HUDEP-2 (cell line): Measurements from ENCODE around the gene BPIFB6.
"Not testable (repeated sequence)": the region's sequence is repeated elsewhere in the genome, so short reads cannot be mapped to it uniquely, and the experiment has no call there.

Source experiments
- DNase-seq, 76 experiments: peaks; one replicate each; lab custom pipeline; 2025; ENCODE audit not compliant: unreplicated experiment in 76 of 76; lab: John Stamatoyannopoulos, UW

The BPIFB6 gene

DNA sequence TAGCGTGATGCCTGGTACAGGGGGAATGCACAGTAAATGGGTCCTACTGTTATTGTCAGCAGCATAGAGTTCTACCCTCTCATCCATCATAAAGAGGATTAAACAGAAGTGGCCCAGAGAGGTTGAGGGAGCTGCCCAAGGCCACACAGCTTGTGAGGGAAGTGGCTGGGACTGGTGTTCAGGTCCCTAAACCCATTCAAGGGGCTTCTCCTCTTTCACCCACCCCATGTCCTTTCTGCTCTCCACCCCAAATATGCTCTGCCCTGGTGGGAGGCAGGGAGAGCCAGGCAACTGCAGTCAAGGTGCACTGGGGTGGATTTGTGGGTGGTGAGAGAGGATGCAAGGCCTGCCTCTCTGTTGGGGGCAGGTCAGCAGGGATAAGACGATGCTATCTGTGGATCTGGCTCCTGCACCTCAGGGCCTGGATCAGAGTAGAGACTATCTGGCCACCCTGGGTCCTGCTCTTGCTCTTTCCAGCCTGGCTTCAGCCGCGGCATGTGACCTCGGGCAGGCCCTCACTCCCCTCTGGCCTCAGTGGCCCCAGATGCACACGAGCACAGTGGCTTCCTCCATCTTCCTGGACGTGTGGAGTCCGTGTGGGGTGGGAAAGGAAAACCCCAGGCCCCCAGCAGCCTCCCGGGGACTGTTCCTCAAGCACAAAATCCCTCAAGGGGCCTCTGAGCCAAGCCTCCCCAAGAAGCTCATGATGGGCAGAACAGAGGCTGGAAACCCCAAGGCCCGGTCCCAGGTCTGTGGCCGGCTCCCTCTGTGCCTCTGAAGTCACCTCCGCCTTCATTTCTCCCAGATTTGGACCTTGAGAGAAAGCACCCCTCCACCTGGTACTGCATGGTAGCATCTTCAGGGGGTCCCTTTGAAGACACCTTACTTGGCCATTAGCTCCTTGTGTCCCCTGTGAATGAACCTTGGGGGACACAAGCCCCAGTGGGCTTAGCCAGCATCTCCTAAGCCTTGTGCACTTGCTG lies 3.4 kb upstream of the BPIFB6 start:
- DNase-seq = no peak

DNA sequence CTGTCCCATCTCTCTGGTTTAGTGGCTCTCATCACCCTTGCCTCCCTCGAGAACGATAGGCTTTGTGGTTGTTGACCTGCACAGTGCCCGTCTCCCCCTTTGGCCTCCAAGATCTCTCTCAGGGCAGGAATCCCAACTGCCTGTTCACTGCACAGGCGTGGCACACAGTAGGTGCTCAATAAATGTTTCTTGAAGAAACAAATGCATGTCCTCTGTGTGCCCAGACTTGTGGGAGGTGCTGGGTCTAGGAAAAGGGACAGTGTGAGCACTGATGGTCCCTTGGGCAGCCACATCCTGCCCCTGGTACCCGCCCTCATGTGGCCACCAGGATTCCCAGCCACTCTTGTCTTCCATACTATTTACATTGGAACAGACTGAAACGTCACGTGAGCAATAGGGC lies 2.6 kb upstream of the BPIFB6 start:
- no peak for DNase-seq

DNA sequence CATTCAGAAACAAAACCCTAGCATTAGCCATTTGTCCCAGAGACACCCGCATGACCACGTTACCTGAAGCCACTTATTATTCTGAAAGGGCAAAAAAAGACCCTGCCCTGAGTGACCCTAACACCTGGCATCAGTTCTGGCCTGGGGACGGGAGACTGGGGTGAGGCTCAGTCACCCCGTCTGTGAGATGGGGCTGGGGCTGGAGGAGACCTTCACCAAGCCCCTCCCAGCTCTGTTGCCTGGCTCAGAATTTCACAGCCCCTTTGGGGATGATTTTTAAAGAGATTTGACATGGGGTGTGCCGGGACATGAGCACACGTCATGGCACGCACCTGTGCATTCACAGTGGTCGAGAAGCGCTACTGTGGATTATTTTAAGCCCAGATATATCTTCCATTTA lies 1.4 kb upstream of the BPIFB6 start:
- DNase-seq = no peak

DNA sequence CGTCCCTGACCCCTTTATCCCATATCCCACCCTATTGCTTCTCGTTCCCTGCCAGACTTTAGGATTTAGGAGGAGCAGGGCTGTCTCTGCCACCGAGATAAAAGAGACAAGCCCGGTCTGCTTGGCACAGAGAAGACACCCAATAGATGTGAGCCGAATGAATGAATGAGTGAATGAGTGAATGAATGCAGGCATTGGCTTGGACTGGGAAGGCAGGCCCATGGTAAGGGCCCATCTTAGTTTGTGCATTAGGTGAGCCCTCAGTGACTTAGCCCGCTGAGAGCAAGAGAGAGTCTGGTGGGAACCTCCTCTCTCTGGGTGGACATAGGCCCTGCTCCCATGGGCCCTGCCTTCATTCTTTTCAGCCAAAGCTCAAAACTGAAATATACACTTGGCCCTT lies 879 bp upstream of the BPIFB6 start:
- no peak for DNase-seq

DNA sequence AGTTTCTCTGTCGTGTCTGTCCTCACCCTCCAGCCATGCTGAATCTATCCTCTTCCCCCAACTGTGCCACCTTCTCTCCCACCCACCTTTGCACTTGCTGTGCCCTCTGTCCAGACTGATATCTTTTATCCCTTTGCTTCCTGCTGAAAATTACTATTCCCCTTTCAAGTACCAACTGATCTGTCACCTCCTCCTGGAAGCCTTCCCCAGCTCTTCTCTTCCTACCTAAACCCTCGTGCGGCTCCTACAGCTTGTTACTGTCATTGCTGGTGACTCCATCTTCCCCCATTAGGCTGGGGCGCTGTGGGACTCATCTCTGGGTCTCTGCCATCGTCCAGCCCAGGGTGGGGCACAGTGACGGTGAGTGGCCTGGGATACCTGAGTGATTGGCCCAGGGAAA lies 1.1 kb downstream of the BPIFB6 start:
- no peak for DNase-seq

DNA sequence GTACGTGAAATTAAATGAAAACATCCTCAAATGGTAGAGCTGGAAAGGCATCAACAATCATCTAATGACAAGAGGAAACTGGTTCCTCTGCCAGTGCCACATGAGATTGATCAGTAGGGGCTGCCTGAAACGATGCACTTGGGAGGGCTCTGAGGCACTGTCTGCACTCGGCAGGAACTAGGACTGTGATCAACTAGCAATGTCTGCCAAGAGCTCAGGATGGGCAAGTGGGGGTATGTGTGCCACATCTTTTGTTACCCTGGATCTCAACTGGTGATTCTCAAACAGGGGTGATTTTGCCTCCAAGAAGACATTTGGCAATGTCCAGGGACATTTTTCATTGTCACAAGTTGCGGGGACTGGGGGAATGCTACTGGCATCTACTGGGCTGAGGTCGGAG lies 1.9 kb downstream of the BPIFB6 start:
- DNase-seq = no peak

DNA sequence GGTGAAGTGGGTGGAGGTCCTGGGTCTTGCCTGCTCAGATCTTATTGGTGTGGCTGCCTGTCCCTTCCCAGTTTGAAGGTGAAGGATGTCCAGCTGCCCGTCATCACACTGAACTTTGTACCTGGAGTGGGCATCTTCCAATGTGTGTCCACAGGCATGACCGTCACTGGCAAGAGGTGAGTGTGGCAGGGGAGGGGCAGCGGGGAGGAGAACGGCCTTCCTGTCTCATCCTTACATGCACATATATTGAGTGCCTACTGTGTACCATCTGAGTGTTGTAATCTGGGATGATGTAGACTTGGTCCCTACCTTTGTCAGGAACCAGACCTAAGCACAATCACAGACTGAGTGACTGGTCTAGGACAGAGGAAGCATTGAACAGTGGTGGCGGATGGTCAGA lies 2.7 kb downstream of the BPIFB6 start:
- no peak for DNase-seq

DNA sequence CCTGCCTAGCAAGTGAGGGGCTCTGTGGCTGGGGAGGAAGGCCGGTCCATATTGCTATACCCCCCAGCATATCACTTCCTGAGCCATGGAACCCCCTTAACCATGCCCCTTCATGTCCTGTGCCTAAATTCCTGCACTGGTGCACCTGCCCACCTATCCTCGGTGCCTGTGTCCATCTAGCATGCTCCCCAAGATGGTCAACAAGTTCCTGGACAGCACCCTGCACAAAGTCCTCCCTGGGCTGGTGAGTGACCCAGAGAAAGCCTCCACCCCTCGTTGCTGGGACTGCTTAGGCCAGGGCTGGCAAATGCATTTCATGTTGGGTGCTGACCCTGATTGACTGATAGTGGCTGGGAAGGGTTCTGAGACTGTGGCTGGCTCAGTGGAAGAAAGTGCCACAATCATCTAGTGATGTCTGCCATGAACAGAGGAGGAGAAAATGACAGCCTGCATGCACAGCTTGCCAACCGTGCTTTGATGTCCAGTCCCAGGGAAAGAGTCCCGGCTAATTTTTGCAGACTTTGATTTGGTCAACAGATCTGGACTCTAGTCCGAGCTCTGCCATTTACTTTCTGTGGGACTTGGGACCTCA lies 3.5 kb downstream of the BPIFB6 start:
- no peak for DNase-seq

DNA sequence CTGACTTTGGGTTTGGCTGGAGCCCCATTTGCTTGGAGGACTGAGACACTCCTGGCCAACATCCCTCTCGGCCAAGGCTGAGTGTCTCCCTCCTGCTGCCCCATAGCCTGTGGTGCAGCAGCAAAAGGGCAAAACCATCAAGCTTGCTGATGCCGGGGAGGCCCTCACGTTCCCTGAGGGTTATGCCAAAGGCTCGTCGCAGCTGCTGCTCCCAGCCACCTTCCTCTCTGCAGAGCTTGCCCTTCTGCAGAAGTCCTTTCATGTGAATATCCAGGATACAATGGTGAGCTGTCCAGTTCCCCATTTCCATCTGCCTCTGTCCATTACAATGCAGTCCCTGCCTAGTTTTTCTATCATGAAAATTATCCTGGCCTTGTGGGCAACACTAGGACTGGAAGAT lies 6.0 kb downstream of the BPIFB6 start:
- DNase-seq = no peak

DNA sequence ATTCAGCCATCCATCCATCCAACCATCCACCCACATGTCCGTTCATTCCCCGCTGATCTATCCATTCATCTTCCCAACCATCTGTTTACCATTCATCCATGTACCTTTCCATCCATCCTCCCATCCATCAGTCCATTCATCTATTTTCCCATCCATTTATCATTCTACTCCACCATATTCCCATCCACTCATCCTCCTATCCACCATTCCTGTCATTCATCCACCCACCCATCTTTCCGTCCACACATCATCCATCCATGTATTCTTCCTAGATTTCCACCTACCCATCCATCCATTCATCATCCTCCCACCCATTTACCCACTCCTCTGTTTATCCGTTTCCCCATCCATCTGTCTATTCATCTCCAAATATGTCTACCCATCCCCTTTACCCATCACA lies 6.8 kb downstream of the BPIFB6 start:
- no peak for DNase-seq

DNA sequence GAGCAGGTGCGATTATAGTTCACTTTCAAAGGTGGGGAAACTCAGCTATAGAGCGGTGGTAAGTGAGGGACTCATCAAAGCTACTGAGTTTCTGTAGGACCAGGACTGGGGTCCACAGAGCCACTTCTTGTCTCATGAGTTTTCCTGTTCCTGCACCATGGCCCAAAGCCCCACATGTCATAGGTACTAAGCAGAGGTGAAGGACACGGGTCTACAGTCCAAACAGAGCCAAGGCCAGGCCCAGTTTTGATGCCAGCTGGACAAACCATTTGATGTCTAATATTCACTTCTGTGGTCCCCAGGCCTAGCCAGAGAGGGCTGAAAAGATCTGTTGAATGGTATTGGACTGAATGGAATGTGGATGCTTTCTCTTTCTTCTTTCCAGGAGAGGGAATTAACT lies 11.0 kb downstream of the BPIFB6 start:
- DNase-seq = no peak

DNA sequence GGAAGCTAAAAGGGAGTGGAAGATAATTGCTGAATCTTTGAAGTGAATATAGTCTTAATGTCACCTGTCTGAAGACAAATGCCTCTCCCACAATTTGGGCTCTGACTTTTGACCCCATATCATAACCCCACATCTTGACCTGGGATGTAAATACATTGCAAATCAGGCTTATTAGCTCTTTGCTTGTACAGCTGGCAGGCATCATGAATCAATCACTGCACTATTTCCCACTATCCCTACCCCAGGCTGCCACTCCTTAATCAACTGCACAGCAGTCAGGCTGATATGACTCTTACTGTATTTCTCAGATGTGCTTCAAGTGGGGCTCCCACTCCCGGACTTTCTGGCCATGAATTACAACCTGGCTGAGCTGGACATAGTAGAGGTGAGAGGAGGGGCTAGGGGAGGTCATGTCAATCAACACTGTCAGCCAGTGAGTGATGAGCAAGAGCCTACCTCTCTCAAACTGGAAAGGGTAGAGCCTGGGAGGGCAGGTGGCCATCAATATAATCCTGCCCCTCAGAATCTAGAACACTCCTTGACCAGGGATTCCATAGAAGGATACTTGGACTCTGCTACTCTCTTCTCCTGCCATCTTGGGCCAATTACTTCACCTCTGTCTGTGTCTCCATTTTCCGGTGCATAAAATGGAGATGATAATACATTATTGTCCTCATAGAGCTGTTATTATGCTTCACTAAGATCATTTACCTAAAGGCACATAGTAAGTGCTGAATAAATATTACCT lies 11.7 kb downstream of the BPIFB6 start:
- DNase-seq = no peak

DNA sequence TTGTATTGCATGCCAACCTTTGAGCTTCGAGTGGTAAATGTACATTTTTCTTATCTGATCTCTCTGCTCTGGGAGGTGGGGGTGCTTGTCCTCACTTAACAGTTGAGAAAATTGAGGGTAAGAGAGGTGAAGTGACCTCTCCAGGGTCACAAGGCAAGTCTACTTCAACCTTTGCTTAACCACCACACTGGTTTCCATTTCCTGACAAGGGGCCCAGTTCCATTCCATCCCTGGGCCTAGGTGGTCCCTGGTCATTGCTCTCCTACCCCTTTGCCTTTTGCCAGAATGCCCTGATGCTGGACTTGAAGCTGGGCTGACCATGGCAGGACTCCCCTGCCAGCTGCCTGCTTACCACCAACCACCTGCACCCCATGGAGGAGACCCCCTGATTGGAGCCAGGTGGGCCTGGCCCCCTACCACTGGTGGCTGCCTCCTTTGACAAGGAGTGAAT lies 12.3 kb downstream of the BPIFB6 start:
- DNase-seq = no peak

DNA sequence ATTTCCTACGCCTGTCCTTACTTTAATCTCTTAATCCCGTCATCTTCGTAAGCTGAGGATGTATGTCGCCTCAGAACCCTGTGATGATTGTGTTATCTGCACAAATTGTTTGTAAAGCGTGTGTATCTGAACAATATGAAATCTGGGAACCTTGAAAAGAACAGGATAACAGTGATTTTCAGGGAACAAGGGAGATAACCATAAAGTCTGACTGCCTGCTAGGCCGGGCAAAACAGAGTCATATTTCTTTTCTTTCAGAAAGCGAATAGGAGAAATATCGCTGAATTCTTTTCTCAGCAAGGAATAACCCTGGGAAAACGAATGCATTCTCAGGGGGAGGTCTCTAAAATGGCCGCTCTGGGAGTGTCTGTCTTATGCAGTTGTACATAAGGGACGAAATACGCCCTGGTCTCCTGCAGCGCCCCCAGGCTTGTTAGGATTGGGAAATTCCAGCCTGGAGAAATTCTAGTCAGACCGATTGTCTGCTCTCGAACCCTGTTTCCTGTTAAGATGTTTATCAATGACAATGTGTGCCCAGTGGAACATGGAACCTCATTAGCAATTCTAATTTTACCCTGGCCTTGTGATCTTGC lies 13.8 kb downstream of the BPIFB6 start:
- DNase-seq = not testable (repeated sequence)

DNA sequence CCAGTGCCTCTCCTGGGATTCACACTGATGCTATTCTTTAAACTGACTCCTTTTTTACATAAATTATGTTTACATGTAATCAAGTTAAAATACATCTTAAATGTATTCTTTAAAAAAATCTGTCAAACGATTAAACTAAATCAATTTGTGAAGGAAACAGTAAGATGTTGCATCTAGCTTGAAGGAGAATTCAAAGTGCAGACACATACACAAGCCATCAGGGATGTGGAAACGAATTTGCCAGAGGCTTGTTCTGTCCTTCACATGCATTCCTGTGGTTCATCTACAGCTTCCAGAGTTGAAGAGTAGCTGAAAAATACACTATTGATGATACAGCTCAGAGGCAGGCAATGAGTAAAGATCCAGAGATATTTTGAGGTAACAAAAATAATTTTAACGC lies 15.0 kb downstream of the BPIFB6 start:
- DNase-seq = no peak

DNA sequence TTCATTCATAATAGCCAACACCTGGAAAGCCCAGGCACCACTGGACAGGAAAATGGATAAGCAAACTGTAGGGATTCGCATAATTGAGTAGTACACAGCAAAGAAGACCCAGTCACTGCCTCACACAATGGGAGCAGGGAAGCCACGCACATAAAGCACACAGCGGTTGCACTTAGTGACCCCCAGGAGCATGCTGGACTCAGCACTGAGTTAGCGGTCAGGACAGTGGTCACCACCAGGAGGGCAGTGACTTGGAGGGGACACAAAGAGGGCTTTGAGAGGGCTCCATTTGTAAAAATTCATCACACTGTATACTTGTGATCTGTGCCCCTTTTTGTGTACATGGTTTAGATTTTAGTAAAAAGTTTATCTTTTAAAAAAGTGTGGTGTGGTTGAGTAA lies 19.9 kb downstream of the BPIFB6 start:
- DNase-seq = no peak

DNA sequence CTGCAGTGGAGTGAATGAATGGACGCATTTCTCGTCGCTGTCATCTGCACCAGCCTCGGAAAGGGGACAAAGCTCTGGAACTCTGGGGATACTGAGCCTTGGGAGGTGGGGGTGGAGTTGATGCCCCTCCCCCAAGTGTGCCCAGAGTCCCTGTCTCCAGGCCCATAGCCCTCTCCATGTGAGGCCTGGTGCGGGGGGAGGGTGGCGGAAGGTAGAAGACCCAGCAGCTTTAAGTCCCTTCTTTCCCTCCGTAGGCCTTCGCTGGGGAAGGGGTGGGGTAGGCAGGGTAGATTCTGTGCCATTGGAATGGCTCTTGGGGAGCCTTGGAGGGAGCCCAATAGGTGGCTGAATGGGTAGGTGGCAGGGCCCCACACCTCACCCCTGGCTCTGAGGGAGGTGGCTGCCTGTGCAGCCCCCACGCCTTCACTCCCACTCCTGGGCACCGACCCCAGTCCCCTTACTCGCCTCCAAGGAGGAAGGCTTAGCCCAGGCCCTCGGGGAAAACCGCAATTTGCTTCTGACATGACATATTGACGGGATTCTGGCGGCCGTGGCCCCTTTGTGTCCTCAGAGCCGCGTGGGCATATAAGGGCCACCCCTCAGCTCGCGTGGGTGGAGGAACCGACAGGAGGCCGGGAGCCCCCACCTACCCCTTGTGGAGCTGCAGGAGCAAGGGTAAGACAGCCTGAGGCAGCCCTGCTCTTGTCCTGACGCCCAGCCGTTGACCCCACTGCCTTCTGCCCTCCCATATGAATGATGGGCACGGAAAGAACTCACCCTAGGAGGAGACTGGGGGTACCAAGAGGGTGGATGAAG lies 22.1 kb downstream of the BPIFB6 start, which contains the start of gene BPIFB3:
Gene BPIFB3, plus strand, starts transcription at position 613 of the 816 bp plus-strand sequence. CDS start 1,533 bp downstream, outside the sequence.
- DNase-seq = no peak

DNA sequence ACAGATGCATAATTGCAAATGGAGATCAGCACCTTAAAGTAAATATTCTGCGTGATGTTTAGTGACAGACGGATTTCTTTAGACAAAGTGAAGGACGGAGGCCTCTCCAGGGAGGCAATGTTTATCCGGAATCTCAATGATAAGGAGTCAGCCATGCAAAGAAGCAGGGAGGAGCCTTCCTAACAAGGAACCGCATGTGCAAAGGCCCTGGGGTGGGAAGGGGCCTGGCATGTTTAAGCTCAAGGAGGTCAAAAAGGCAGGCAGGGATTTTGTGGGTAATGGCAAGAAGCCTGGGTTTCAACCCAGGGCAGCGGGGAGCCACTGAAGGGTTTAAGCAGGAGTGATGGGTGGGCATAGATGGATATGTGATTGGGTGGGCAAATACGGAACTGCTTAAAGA lies 22.9 kb downstream of the BPIFB6 start:
- no peak for DNase-seq

DNA sequence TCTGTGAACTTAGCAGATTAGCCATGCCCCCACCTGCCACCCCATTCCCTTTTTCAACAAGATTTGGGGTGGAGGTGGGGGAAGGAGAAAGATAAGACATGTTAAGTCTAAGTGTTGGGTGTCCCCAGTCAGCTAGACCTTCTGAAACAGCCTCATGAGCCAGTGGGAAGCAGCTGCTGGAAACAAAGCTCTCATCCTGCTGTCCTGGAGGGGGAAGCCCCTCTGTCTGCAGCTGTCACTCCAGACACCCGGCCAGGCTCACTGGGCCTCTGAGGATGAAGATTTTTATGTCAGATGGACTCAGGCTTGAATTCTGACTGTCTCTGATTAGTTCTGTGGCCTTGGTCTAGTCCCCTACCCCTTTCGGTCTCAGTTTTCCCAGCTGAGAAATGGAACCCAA lies 23.3 kb downstream of the BPIFB6 start:
- no peak for DNase-seq

DNA sequence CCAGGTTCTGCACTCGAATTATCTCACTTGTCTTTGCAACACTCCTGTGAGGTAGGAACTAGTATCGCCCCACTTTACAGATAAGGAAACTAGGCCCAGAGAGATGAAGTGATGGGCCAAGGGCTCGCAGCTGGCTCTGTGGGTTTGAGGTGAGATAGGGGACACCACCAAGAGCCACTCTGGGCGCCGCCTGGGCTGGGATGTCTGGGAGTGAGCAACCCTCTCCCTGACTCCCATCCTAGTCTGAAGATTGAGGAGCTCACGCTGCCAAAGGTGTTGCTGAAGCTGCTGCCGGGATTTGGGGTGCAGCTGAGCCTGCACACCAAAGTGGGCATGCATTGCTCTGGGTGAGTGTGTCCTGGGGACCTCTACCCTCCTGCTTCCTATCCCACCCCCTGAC lies 27.7 kb downstream of the BPIFB6 start:
- DNase-seq = no peak
